Loucy (cell line): Measurements from ENCODE around the gene LAMB3.

ENCODE experiments used
- H2AFZ ChIP-seq: fragments of 200-600 bp; sonication (generic); 2 replicates; pipeline ENCODE4 v1.6.0; 2016; ENCODE audit warnings: antibody characterized with exemption, mild to moderate bottlenecking, low read length, moderate library complexity
- H3F3A ChIP-seq: fragments of 200-600 bp; 2 replicates; pipeline ENCODE4 v1.6.0; 2016; ENCODE audit warnings: antibody characterized with exemption, low read depth, mild to moderate bottlenecking
- H3K27me3 ChIP-seq: fragments of 200-600 bp; sonication (generic); 2 replicates; pipeline ENCODE4 v1.6.1; 2014; ENCODE audit warnings: low read length, mild to moderate bottlenecking; ENCODE audit not compliant: insufficient read depth, poor library complexity, severe bottlenecking
- H3K36me3 ChIP-seq: fragments of 200-600 bp; sonication (generic); 2 replicates; pipeline ENCODE4 v1.6.1; 2016; ENCODE audit warnings: low read length; ENCODE audit not compliant: insufficient read depth
- H3K4me1 ChIP-seq: fragments of 200-600 bp; sonication (generic); 2 replicates; pipeline ENCODE4 v1.5.1; 2014; ENCODE audit warnings: low read length, mild to moderate bottlenecking; ENCODE audit not compliant: insufficient read depth, poor library complexity, severe bottlenecking
- H3K4me2 ChIP-seq: fragments of 200-600 bp; sonication (generic); 2 replicates; pipeline ENCODE4 v1.6.0; 2014; ENCODE audit warnings: antibody characterized with exemption, low read length, low read depth, mild to moderate bottlenecking; ENCODE audit not compliant: poor library complexity, severe bottlenecking
- H3K4me3 ChIP-seq: fragments of 200-600 bp; sonication (generic); 2 replicates; pipeline ENCODE4 v1.5.1; 2014; ENCODE audit warnings: low read length, mild to moderate bottlenecking, mixed read lengths; ENCODE audit not compliant: poor library complexity, severe bottlenecking
- H3K79me2 ChIP-seq: fragments of 200-600 bp; sonication (generic); 2 replicates; pipeline ENCODE4 v1.6.1; 2014; ENCODE audit warnings: low read length; ENCODE audit not compliant: insufficient read depth
- H3K9ac ChIP-seq: fragments of 200-600 bp; sonication (generic); 2 replicates; pipeline ENCODE4 v1.6.0; 2014; ENCODE audit warnings: mild to moderate bottlenecking, low read depth, low read length, moderate library complexity; ENCODE audit not compliant: poor library complexity, severe bottlenecking
- H3K9me2 ChIP-seq: fragments of 200-600 bp; sonication (generic); replicated peaks from 2 replicates; pipeline ENCODE4 v1.6.1; 2016; ENCODE audit warnings: low read depth, low read length, mixed read lengths
- H3K9me3 ChIP-seq: fragments of 200-600 bp; sonication (generic); 2 replicates; pipeline ENCODE4 v1.6.1; 2014; ENCODE audit warnings: mild to moderate bottlenecking, antibody characterized with exemption, low read length, low read depth; ENCODE audit not compliant: insufficient read depth
- H4K20me1 ChIP-seq: fragments of 200-600 bp; sonication (generic); 2 replicates; pipeline ENCODE4 v1.6.0; 2014; ENCODE audit warnings: antibody characterized with exemption, low read length, mild to moderate bottlenecking; ENCODE audit not compliant: insufficient read depth, poor library complexity, severe bottlenecking
- EZH2phosphoT487 ChIP-seq: fragments of 200-600 bp; IDR thresholded peaks from 2 replicates; pipeline ENCODE4 v1.6.1; 2018; ENCODE audit warnings: antibody characterized with exemption, mild to moderate bottlenecking, moderate library complexity, borderline replicate concordance
- TF ChIP-seq, protein P1 (sequence below): fragments of 200-600 bp; sonication (generic); conservative IDR thresholded peaks from 2 replicates; pipeline ENCODE4 v1.5.1; 2014; ENCODE audit warnings: mild to moderate bottlenecking, antibody characterized with exemption, low read length

Gene LAMB3

DNA sequence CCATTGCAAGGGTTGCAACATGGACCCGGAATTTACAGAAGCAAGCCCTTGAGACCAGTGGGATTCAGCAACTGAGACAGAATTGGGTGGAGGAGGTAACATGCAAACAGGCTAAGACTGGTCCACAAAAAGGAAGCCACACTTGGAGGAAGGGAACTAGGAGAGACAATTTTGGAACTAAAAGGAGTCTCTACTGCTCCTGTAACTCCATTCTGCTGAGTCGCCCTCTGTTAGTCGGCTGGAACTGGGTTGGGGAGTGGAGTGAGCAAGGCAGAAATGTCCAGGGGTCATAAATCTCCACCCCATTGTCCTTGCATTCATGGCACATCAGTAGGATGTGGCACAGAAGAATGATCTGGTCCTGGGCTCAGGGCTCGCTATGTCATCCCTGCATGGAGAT lies 5.1 kb downstream of the LAMB3 start:
- Histone ChIP-seq H3K36me3 (no peaks in the 10 kb centered on the region), H3K9me3 (no peaks in the 10 kb centered on the region), H3K9ac (no peak overlapping the region), H3K27me3 (no peaks in the 10 kb centered on the region), H4K20me1 (no peaks in the 10 kb centered on the region), H3K4me2 (no peak overlapping the region), H3K4me1 (peaks cover 10% of the 10 kb centered on the region), H3K9me2 (no peaks in the 10 kb centered on the region), H3F3A (no peaks in the 10 kb centered on the region), H3K4me3 (no peak overlapping the region), H3K79me2 (no peaks in the 10 kb centered on the region), H2AFZ (no peak overlapping the region)
- no peak for TF ChIP-seq EZH2phosphoT487
- TF ChIP-seq, protein P1, sequence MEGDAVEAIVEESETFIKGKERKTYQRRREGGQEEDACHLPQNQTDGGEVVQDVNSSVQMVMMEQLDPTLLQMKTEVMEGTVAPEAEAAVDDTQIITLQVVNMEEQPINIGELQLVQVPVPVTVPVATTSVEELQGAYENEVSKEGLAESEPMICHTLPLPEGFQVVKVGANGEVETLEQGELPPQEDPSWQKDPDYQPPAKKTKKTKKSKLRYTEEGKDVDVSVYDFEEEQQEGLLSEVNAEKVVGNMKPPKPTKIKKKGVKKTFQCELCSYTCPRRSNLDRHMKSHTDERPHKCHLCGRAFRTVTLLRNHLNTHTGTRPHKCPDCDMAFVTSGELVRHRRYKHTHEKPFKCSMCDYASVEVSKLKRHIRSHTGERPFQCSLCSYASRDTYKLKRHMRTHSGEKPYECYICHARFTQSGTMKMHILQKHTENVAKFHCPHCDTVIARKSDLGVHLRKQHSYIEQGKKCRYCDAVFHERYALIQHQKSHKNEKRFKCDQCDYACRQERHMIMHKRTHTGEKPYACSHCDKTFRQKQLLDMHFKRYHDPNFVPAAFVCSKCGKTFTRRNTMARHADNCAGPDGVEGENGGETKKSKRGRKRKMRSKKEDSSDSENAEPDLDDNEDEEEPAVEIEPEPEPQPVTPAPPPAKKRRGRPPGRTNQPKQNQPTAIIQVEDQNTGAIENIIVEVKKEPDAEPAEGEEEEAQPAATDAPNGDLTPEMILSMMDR = no peak

GRCh38 chr1:209646558-209646957 lies 5.7 kb downstream of the LAMB3 start:
- Histone ChIP-seq H3K4me1 (peaks cover 10% of the 10 kb centered on the region), H2AFZ (no peak overlapping the region), H3F3A (no peaks in the 10 kb centered on the region), H3K79me2 (no peaks in the 10 kb centered on the region), H3K4me3 (no peak overlapping the region), H3K9me3 (no peaks in the 10 kb centered on the region), H3K9ac (no peak overlapping the region), H3K4me2 (no peak overlapping the region), H4K20me1 (no peaks in the 10 kb centered on the region), H3K9me2 (no peaks in the 10 kb centered on the region), H3K27me3 (no peaks in the 10 kb centered on the region), H3K36me3 (no peaks in the 10 kb centered on the region)
- TF ChIP-seq, protein P1 = peak; percentile 43
- no peak for TF ChIP-seq EZH2phosphoT487

DNA sequence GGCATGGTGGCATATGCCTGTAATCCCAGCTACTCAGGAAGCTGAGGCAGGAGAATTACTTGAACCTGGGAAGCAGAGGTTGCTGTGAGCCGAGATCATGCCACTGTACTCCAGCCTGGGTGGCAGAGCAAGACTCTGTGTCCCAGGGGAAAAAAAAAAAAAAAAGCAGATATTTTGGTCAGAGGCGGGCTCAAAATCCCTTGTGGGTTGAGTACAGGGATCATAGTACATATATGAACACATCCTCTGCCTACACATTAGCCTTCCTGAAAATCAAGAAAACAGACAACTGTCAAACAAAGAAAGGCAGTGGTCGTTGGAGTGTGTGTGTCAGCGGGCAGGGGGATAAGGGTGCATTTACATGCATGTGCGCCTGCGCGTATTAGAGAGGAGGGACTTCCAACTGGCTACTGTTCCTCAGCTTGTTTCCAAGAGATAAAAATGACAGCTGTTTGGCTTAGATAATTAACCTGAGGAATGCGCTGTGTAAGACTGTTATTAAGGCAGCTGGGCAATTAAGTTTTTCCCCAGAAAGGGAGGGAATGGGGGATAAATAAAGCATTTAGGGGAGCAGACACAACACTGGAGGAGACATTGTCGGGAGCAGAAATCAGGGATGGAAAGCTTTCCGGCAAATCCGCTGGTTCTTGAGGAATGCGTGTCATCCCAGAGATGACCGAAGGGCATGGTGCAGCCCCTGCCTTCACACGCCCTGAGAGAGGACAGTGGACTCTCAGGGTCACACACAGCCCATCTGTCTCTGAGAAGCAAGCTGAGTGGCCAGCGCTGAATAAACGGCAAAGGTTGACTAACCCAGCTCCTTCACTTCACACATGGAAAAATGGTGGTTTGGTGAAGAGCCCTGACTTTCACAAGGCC lies 6.4 kb downstream of the LAMB3 start:
- no peak overlapping the region for H2AFZ ChIP-seq
- peaks cover 6% of the 10 kb centered on the region for H3K4me1 ChIP-seq
- no peaks in the 10 kb centered on the region for H3F3A ChIP-seq
- no peaks in the 10 kb centered on the region for H3K27me3 ChIP-seq
- TF ChIP-seq EZH2phosphoT487 = no peak
- TF ChIP-seq, protein P1 = no peak
- H3K9ac ChIP-seq = no peak overlapping the region
- H3K9me2 ChIP-seq = no peaks in the 10 kb centered on the region
- H3K79me2 ChIP-seq = no peaks in the 10 kb centered on the region
- H3K4me2 ChIP-seq = no peak overlapping the region
- no peaks in the 10 kb centered on the region for H3K36me3 ChIP-seq
- H3K9me3 ChIP-seq = no peaks in the 10 kb centered on the region
- no peak overlapping the region for H3K4me3 ChIP-seq
- no peaks in the 10 kb centered on the region for H4K20me1 ChIP-seq
